CD14-positive monocyte (primary cell): ENCODE measurements around the gene BSND. TPM values are rescaled to one million over a fixed set of nuclear protein-coding genes. Genes with fewer than 3 reads are reported as not detected.

Experiments
- DNase-seq, 3 donors: peaks; one replicate each; pipeline ENCODE4 v3.0.0-alpha.2; 2011 to 2022
- H2AFZ ChIP-seq: 2 replicates; pipeline ENCODE4 v1.6.0; 2012; ENCODE audit warnings: mild to moderate bottlenecking, low read depth, low read length, inconsistent platforms; ENCODE audit not compliant: insufficient read depth, poor library complexity, severe bottlenecking
- H3K27ac ChIP-seq, 2 donors: 1 replicate in 1 of 2; 2 replicates in 1 of 2; pipeline ENCODE4 v1.5.1; 2012 to 2013; ENCODE audit warnings: low read length in 2 of 2, control low read depth in 1 of 2, inconsistent platforms in 1 of 2, low read depth in 1 of 2, mild to moderate bottlenecking in 1 of 2
- H3K27me3 ChIP-seq, 2 donors: one replicate each; pipeline versions ENCODE4 v1.6.0 to v1.6.1; 2011 to 2013; ENCODE audit warnings: low read length in 2 of 2; ENCODE audit not compliant: control insufficient read depth in 2 of 2, insufficient read depth in 2 of 2
- H3K36me3 ChIP-seq, 2 donors: replicated peaks in 1 of 2; 1 replicate in 1 of 2; 2 replicates in 1 of 2; pipeline versions ENCODE4 v1.5.1 to v1.6.1; 2012 to 2013; ENCODE audit warnings: low read length in 2 of 2, control low read depth in 1 of 2, inconsistent platforms in 1 of 2, mild to moderate bottlenecking in 1 of 2; ENCODE audit not compliant: insufficient read depth in 2 of 2, control insufficient read depth in 1 of 2
- H3K4me1 ChIP-seq, 2 donors: 1 replicate in 1 of 2; 2 replicates in 1 of 2; pipeline versions ENCODE4 v1.5.1 to v1.6.1; 2012 to 2013; ENCODE audit warnings: low read length in 2 of 2, control low read depth in 1 of 2, inconsistent platforms in 1 of 2, mild to moderate bottlenecking in 1 of 2, moderate library complexity in 1 of 2; ENCODE audit not compliant: insufficient read depth in 2 of 2, control insufficient read depth in 1 of 2
- H3K4me2 ChIP-seq: replicated peaks from 2 replicates; pipeline ENCODE3; 2012; ENCODE audit warnings: low read length, moderate library complexity, mild to moderate bottlenecking; ENCODE audit not compliant: poor library complexity, severe bottlenecking; ENCODE audit errors: extremely low read depth
- H3K4me3 ChIP-seq, 3 experiments: fragments of 200-600 bp in 1 of 3; sonication (generic) in 1 of 3; replicated peaks in 1 of 3; 1 replicate in 2 of 3; 2 replicates in 1 of 3; pipeline ENCODE4 v1.5.1; 2011 to 2013; ENCODE audit warnings: low read length in 3 of 3, mild to moderate bottlenecking in 3 of 3, control low read depth in 2 of 3, low read depth in 2 of 3, inconsistent platforms in 1 of 3, moderate library complexity in 1 of 3
- H3K79me2 ChIP-seq: 2 replicates; pipeline ENCODE4 v1.6.0; 2012; ENCODE audit warnings: mild to moderate bottlenecking, control low read depth, inconsistent platforms, low read length, moderate library complexity; ENCODE audit not compliant: insufficient read depth
- H3K9ac ChIP-seq: 2 replicates; pipeline ENCODE4 v1.6.0; 2017; ENCODE audit warnings: low read length, mild to moderate bottlenecking; ENCODE audit not compliant: insufficient read depth, poor library complexity, severe bottlenecking
- H3K9me3 ChIP-seq, 2 donors: replicated peaks in 1 of 2; 1 replicate in 1 of 2; 2 replicates in 1 of 2; pipeline versions ENCODE4 v1.5.1 to v1.6.1; 2012 to 2013; ENCODE audit warnings: low read length in 2 of 2, control low read depth in 1 of 2; ENCODE audit not compliant: control insufficient read depth in 1 of 2, insufficient read depth in 1 of 2
- H4K20me1 ChIP-seq: 2 replicates; pipeline ENCODE4 v1.6.0; 2012; ENCODE audit warnings: mild to moderate bottlenecking, low read length, control low read depth, moderate library complexity; ENCODE audit not compliant: insufficient read depth
- H3K27ac Mint-ChIP-seq, 7 donors: one replicate each; pipeline ENCODE4 v1.8.0; 2020; ENCODE audit warnings: mild to moderate bottlenecking in 7 of 7, mixed read lengths in 7 of 7, moderate library complexity in 6 of 7, inconsistent platforms in 2 of 7
- H3K27me3 Mint-ChIP-seq, 3 donors: one replicate each; pipeline ENCODE4 v1.8.0; 2021 to 2022; ENCODE audit warnings: low read depth in 3 of 3, mild to moderate bottlenecking in 3 of 3, mixed read lengths in 3 of 3, moderate library complexity in 3 of 3, inconsistent platforms in 1 of 3
- H3K36me3 Mint-ChIP-seq, 2 donors: one replicate each; pipeline ENCODE4 v1.8.0; 2020; ENCODE audit warnings: mixed read lengths in 2 of 2, inconsistent platforms in 1 of 2, mild to moderate bottlenecking in 1 of 2
- H3K4me1 Mint-ChIP-seq: one replicate; pipeline ENCODE4 v1.8.0; 2020; ENCODE audit warnings: mild to moderate bottlenecking, mixed read lengths
- H3K4me3 Mint-ChIP-seq, 2 donors: one replicate each; pipeline ENCODE4 v1.8.0; 2020; ENCODE audit warnings: mild to moderate bottlenecking in 2 of 2, mixed read lengths in 2 of 2, moderate library complexity in 1 of 2
- H3K9me3 Mint-ChIP-seq, 7 donors: one replicate each; pipeline ENCODE4 v1.8.0; 2020 to 2022; ENCODE audit warnings: mixed read lengths in 7 of 7, mild to moderate bottlenecking in 6 of 7, moderate library complexity in 6 of 7, inconsistent platforms in 2 of 7
- CTCF ChIP-seq: fragments of 200-600 bp; IDR thresholded peaks from one replicate; pipeline ENCODE4 v1.8.0; 2022; ENCODE audit warnings: antibody characterized with exemption, mild to moderate bottlenecking
- WGBS: methylation state at CpG from one replicate; pipeline ENCODE4 v1.1.5; 2013; ENCODE audit warnings: missing lambda C conversion rate; ENCODE audit not compliant: insufficient coverage; 5-methylcytosine and 5-hydroxymethylcytosine counted together
- intact Hi-C, 2 donors: fragments of 100-400 bp; cut with micrococcal nuclease; formaldehyde crosslinking; loops; one replicate each; pipeline versions ENCODE4 v1.15.0 to v1.15.1; 2023
- polyA plus RNA-seq, 3 donors: library from polyadenylated mRNA; depleted of rRNA in 1 of 3; unstranded in 2 of 3; stranded (reverse) in 1 of 3; fragments of 300-500 nt in 2 of 3; fragments of >200 nt in 1 of 3; fragmentation: Illumina TruSeq in 2 of 3; gene quantifications; 1 replicate in 2 of 3; 2 replicates in 1 of 3; pipeline ENCODE4 v1.2.3, GENCODE V29; 2012 to 2021

Gene BSND
- polyA plus RNA-seq, 3 donors = not detected

GRCh38 chr1:54953846-54954245, 44.9 kb upstream of the BSND start:
- Mint-ChIP-seq H3K27ac (peak overlapping the region in 3 of 7 donors; percentile 12 to 84 (median 64)), H3K27me3 (peaks cover 0 to 1% (median 0%) of the 10 kb centered on the region in 3 donors), H3K4me1 (peaks cover 43% of the 10 kb centered on the region), H3K9me3 (peaks cover 5 to 13% (median 10%) of the 10 kb centered on the region in 7 donors), H3K4me3 (no peak overlapping the region), H3K36me3 (peaks cover 0 to 2% of the 10 kb centered on the region in 2 donors)
- Histone ChIP-seq H2AFZ (no peak overlapping the region), H3K27ac (peak overlapping the region in 1 of 2 donors; percentile 6), H3K4me2 (no peak overlapping the region), H4K20me1 (no peaks in the 10 kb centered on the region), H3K9ac (no peak overlapping the region), H3K4me3 (no peak overlapping the region), H3K4me1 (peaks cover 40 to 51% of the 10 kb centered on the region in 2 donors), H3K9me3 (peaks cover 11 to 12% of the 10 kb centered on the region in 2 donors), H3K79me2 (no peaks in the 10 kb centered on the region), H3K36me3 (no peaks in the 10 kb centered on the region), H3K27me3 (no peaks in the 10 kb centered on the region)
- TF ChIP-seq CTCF = no peak
- peak in 1 of 3 donors; percentile 27 for DNase-seq
- 100% methylated on average over 1 of the region's 3 CpGs for WGBS
- intact Hi-C loops = loop anchor here in 1 of 2 donors (2.0 kb wide), 1 partner anchor 41 kb away; no protein-coding TSS in a partner anchor

GRCh38 chr1:54955359-54955758, 43.4 kb upstream of the BSND start:
- Mint-ChIP-seq H3K27me3 (peaks cover 0 to 1% (median 0%) of the 10 kb centered on the region in 3 donors), H3K9me3 (peaks cover 5 to 18% (median 13%) of the 10 kb centered on the region in 7 donors), H3K4me1 (peaks cover 35% of the 10 kb centered on the region), H3K4me3 (no peak overlapping the region), H3K27ac (peak overlapping the region in 1 of 7 donors; percentile 51), H3K36me3 (no peaks in the 10 kb centered on the region)
- TF ChIP-seq CTCF = no peak
- H3K27me3 ChIP-seq = no peaks in the 10 kb centered on the region
- H3K36me3 ChIP-seq = no peaks in the 10 kb centered on the region
- H4K20me1 ChIP-seq = no peaks in the 10 kb centered on the region
- DNase-seq = no peak
- no peak overlapping the region for H3K9ac ChIP-seq
- 80% methylated on average over 1 of the region's 1 CpG for WGBS
- peaks cover 30 to 36% of the 10 kb centered on the region in 2 donors for H3K4me1 ChIP-seq
- H3K4me2 ChIP-seq = no peak overlapping the region
- no peak overlapping the region for H3K4me3 ChIP-seq
- no peaks in the 10 kb centered on the region for H3K79me2 ChIP-seq
- intact Hi-C loops = no loop called here
- peaks cover 12 to 15% of the 10 kb centered on the region in 2 donors for H3K9me3 ChIP-seq
- H2AFZ ChIP-seq = no peak overlapping the region
- H3K27ac ChIP-seq = no peak overlapping the region
